Natural killer cell treated with Interleukin-12 subunit alpha and Interleukin-12 subunit beta and Interleukin-15 and Interleukin-18, amount 100 ng/mL, for 72 hours (primary cell): ENCODE data around the gene OCSTAMP. TPM values are rescaled to one million over a fixed set of nuclear protein-coding genes. Genes with fewer than 3 reads are reported as not detected.

Source experiments
- ATAC-seq, 2 donors: fragments of 150-1000 bp; cut with Tn5 transposase in 1 of 2; sonication (Bioruptor Pico), chemical (Tn5 transposase) in 1 of 2; 2 replicates each; pipeline ENCODE4 v1.10.0; 2021
- DNase-seq: peaks from one replicate; pipeline ENCODE4 v3.0.0; 2022; ENCODE audit warnings: low spot score
- H3K27ac Mint-ChIP-seq, 2 donors: 1 replicate in 1 of 2; 2 replicates in 1 of 2; pipeline ENCODE4 v1.8.0; 2022; ENCODE audit warnings: mixed read lengths in 2 of 2, mild to moderate bottlenecking in 1 of 2, moderate library complexity in 1 of 2
- H3K27me3 Mint-ChIP-seq, 2 donors: 1 replicate in 1 of 2; 2 replicates in 1 of 2; pipeline ENCODE4 v1.8.0; 2022; ENCODE audit warnings: mixed read lengths in 2 of 2
- H3K36me3 Mint-ChIP-seq: one replicate; pipeline ENCODE4 v1.8.0; 2022; ENCODE audit warnings: mixed read lengths
- H3K4me1 Mint-ChIP-seq, 2 donors: 1 replicate in 1 of 2; 2 replicates in 1 of 2; pipeline ENCODE4 v1.8.0; 2022; ENCODE audit warnings: low read depth in 2 of 2, mixed read lengths in 2 of 2, mild to moderate bottlenecking in 1 of 2
- H3K4me3 Mint-ChIP-seq: one replicate; pipeline ENCODE4 v1.8.0; 2022; ENCODE audit warnings: mixed read lengths
- H3K9me3 Mint-ChIP-seq: 2 replicates; pipeline ENCODE4 v1.8.0; 2022; ENCODE audit warnings: mixed read lengths
- total RNA-seq, 2 donors: library from RNA; stranded (reverse); gene quantifications; one replicate each; pipeline ENCODE4 v1.2.3, GENCODE V29; 2022

The OCSTAMP gene
- total RNA-seq, 2 donors from 2014 or later: 0.31 TPM; not detected in 1

DNA sequence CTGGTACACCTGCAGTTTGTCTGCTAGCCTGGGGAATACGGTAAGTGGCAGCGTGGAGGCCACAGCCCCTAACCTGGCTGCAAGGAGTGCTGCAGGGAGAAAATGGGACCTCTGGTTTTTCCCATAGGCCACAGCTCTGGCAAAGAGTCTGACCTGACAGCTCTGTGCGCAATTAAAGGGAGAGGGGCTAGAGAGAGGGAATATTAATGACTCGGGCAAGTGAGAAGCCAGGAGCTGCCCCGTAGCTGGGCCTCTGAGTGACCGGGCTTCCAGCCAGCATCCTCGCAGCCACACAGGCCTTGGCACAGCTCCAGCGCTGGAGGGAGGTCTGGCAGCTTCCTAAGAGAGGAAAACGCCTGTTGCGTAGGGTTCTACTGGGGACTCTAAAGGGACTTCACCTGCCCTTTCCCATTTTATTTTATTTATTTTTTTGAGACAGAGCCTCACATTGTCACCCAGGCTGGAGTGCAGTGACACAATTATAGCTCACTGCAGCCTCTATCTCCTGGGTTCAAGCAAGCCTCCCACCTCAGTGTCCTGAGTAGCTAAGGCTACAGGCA is 18.2 kb upstream of the OCSTAMP start:
- peaks cover 7 to 11% of the 10 kb centered on the region in 2 donors for H3K27me3 Mint-ChIP-seq
- H3K9me3 Mint-ChIP-seq: no peaks in the 10 kb centered on the region
- no peak for ATAC-seq
- no peak for DNase-seq
- H3K4me3 Mint-ChIP-seq: no peak overlapping the region
- H3K27ac Mint-ChIP-seq: no peak overlapping the region
- peaks cover 10 to 16% of the 10 kb centered on the region in 2 donors for H3K4me1 Mint-ChIP-seq
- no peaks in the 10 kb centered on the region for H3K36me3 Mint-ChIP-seq

DNA sequence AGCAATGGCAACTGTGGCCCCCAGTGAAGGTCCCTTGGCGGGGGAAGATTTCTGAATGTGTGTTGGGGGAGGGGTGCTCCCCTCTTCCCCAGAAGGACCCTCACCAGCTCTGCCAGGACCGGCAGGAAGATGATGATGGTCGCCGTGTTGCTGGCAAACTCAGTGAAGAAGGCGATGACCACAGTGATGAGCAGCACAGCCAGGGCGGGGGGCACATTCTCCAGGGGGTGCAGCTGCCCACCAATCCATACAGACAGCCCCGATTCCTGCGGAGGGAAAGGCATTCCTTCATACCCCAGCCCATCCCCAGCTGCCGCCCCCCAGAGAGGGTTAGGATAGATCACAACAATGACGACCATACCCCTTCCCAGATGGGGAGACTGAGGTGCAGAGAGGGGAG is 15.7 kb upstream of the OCSTAMP start:
- Mint-ChIP-seq H3K27ac (no peak overlapping the region), H3K36me3 (no peaks in the 10 kb centered on the region), H3K4me3 (no peak overlapping the region), H3K4me1 (peaks cover 7 to 8% of the 10 kb centered on the region in 2 donors), H3K27me3 (peaks cover 0 to 3% of the 10 kb centered on the region in 2 donors), H3K9me3 (no peaks in the 10 kb centered on the region)
- ATAC-seq (no peak), DNase-seq (no peak)

DNA sequence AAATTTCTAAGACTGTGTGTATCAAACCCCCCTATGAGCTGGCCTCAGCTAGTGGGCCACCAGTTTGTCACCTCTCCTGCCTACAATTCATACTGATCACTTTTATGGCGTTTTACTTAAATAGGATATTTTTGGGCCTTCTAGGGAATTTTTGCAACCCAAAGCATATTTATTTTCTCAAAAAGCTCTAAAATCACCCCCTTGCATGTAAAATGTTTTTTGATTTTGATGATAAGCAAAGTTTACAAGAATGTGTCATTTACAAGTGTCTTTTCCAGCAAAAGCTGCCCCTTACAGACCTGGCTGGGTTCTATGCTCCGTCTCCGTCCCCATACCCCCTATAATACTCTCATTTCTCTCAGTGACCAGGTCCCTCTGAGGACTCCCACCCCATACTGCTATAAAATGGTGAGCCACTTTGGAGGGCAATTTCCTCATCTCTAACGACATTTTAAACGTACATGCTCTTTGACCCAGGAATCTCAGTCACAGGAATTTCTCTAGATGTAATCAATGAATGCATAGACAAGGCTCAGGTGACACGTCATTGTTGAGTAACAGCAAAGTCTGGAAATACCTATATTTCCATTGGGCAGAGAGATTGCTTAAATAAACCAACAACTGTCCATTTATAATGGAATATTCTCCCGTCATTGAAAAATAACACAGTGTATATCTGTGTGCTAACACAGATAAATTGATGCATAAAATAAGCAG is 13.9 kb upstream of the OCSTAMP start:
- Mint-ChIP-seq H3K27me3 (peaks cover 0 to 3% of the 10 kb centered on the region in 2 donors), H3K4me1 (peaks cover 19 to 24% of the 10 kb centered on the region in 2 donors), H3K27ac (no peak overlapping the region), H3K4me3 (no peak overlapping the region), H3K9me3 (no peaks in the 10 kb centered on the region), H3K36me3 (no peaks in the 10 kb centered on the region)
- ATAC-seq (no peak), DNase-seq (no peak)

GRCh38 chr20:46563860-46564221 is 13.4 kb upstream of the OCSTAMP start:
- Mint-ChIP-seq H3K27ac (no peak overlapping the region), H3K4me3 (no peak overlapping the region), H3K36me3 (no peaks in the 10 kb centered on the region), H3K9me3 (no peaks in the 10 kb centered on the region), H3K4me1 (peaks cover 19 to 25% of the 10 kb centered on the region in 2 donors), H3K27me3 (peaks cover 0 to 3% of the 10 kb centered on the region in 2 donors)
- DNase-seq: no peak
- ATAC-seq: no peak

GRCh38 chr20:46563170-46563859 is 12.9 kb upstream of the OCSTAMP start:
- Mint-ChIP-seq H3K36me3 (no peaks in the 10 kb centered on the region), H3K4me1 (peaks cover 20 to 28% of the 10 kb centered on the region in 2 donors), H3K27me3 (peaks cover 0 to 3% of the 10 kb centered on the region in 2 donors), H3K27ac (no peak overlapping the region), H3K9me3 (no peaks in the 10 kb centered on the region), H3K4me3 (no peak overlapping the region)
- ATAC-seq: no peak
- no peak for DNase-seq

GRCh38 chr20:46562373-46563169 is 12.1 kb upstream of the OCSTAMP start:
- no peaks in the 10 kb centered on the region for H3K9me3 Mint-ChIP-seq
- peaks cover 25 to 32% of the 10 kb centered on the region in 2 donors for H3K4me1 Mint-ChIP-seq
- H3K27me3 Mint-ChIP-seq: peaks cover 0 to 1% of the 10 kb centered on the region in 2 donors
- H3K36me3 Mint-ChIP-seq: no peaks in the 10 kb centered on the region
- no peak overlapping the region for H3K4me3 Mint-ChIP-seq
- peak; percentile 66 to 77 for ATAC-seq
- DNase-seq: peak; percentile 81
- no peak overlapping the region for H3K27ac Mint-ChIP-seq

DNA sequence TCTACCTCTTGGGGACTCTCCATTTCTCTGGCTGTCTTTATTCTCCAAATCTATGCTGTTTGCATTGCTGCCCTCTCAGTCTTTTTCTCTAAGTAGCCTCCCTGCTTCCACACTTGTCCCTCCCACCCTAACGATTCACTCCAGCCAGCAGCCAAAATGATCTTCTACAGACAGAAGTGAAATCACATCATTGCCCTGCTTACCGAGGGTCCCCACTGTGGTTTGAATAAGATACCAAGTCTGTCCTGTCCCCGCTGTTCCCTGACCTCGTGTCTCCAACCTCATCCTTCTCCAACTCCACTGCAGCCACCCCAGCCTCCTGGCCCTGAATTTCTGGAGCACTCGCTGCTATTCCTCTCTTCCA is 11.5 kb upstream of the OCSTAMP start:
- DNase-seq (no peak), ATAC-seq (no peak)
- H3K4me3 Mint-ChIP-seq: no peak overlapping the region

DNA sequence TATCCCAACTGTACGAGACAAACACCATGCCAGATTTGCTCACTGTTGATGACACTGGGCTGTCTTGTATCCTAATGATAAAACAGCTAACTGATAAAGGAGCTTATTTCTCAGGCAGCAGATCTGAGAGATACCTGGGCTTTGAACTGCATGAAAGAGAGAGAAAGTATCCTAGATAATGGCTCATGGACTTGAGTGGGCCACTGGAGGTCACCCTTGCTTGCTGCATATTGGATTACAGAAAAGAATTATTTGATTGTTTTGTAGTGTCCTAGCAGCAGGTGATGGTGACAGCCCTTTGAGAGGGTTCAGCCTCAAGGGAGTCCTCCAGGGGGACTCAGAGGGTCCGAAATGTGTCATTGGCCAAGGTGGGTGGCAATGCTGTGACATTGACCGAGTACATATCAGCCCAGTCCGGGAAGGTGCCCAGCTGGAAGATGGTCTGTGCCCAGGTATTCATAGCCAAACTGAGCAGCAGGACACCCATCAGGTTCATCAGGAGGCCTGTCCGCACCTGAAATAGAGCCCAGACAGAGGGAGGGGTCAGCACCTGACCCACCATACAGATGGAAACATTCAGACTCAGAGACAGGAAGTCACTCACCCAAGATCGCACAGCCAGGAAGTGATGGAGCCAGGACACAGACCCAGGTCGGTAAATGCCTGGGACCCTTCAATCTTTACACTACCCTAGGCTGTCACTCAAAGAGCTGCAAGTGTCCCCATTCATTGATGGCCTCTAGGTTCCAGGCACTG is 9.4 kb upstream of the OCSTAMP start:
- Mint-ChIP-seq H3K27me3 (no peaks in the 10 kb centered on the region), H3K4me3 (no peak overlapping the region), H3K9me3 (no peaks in the 10 kb centered on the region), H3K4me1 (peaks cover 25 to 45% of the 10 kb centered on the region in 2 donors), H3K36me3 (no peaks in the 10 kb centered on the region), H3K27ac (peak overlapping the region in 1 of 2 donors; percentile 80)
- ATAC-seq: no peak
- no peak for DNase-seq

More for the DNA sequence above, 11.5 kb upstream of the OCSTAMP start:
- H3K36me3 Mint-ChIP-seq: no peaks in the 10 kb centered on the region
- H3K9me3 Mint-ChIP-seq: no peaks in the 10 kb centered on the region
- H3K27me3 Mint-ChIP-seq: no peaks in the 10 kb centered on the region
- no peak overlapping the region for H3K27ac Mint-ChIP-seq
- H3K4me1 Mint-ChIP-seq: peaks cover 25 to 35% of the 10 kb centered on the region in 2 donors

DNA sequence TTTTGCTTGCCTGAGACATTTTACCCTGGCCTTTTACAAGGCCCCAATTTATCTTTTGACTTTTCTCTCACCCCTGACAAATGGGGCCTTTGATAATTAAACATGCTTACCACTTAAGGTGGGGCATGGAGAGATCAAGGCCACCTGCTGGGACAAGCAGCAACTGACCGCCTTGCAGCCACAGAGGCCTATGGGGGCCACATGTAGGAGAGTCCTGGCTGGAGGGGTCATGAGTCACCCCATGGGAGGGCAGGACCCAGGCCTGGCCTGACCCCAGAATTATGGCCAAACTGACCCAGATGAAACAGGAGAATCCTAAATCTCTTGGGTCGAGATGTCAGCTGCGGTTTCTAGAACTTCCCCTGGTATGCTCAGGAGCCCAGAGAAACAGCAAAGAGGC is 8.5 kb upstream of the OCSTAMP start:
- no peaks in the 10 kb centered on the region for H3K9me3 Mint-ChIP-seq
- H3K36me3 Mint-ChIP-seq: no peaks in the 10 kb centered on the region
- no peaks in the 10 kb centered on the region for H3K27me3 Mint-ChIP-seq
- H3K4me1 Mint-ChIP-seq: peaks cover 25 to 48% of the 10 kb centered on the region in 2 donors
- no peak overlapping the region for H3K4me3 Mint-ChIP-seq
- DNase-seq (no peak), ATAC-seq (no peak)
- peak overlapping the region in 1 of 2 donors; percentile 80 for H3K27ac Mint-ChIP-seq

- Mint-ChIP-seq H3K36me3 (no peaks in the 10 kb centered on the region), H3K4me1 (peaks cover 25 to 51% of the 10 kb centered on the region in 2 donors), H3K27me3 (no peaks in the 10 kb centered on the region), H3K4me3 (no peak overlapping the region), H3K9me3 (no peaks in the 10 kb centered on the region), H3K27ac (peak overlapping the region in 1 of 2 donors; percentile 80)
- ATAC-seq (peak; percentile 60 to 84), DNase-seq (peak; percentile 64)
Measured at GRCh38 chr20:46558511-46558959, 8.1 kb upstream of the OCSTAMP start.

DNA sequence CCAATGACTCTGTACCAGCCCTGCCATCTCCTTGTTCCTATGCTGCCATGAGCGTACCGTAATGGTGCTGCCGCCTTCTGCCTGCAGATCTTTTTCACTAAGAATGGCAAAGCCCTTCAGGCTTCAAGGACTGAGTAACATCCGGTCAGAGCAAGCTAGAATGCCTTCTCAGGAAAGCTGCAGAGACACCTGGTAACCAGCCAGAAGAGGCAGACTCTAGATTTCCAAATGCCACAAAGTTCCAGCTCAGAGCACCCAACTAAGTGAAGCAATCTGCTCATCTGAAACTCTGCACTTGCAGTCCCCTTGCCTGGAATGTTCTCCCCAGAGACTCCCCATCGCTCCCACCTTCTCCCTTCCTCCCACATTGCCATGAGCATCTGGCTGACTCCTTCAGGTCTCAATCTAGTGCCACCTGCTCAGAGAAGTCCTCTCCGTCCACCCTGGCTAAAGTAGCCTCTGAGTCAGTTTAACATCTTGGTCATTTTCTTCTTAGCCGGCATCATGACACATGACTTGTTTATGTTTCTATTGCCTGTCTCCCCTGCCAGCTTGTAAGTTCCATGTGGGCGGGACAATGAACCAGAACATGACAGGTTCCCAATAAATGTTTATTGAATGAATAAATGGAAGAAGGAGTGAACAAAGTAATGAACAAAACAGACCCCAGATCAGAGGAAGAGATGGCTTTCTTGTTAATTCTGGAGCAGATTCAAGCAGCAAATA is 6.9 kb upstream of the OCSTAMP start:
- no peak for DNase-seq
- Mint-ChIP-seq H3K36me3 (no peaks in the 10 kb centered on the region), H3K4me3 (no peak overlapping the region), H3K27ac (peak overlapping the region; percentile 7 to 80), H3K9me3 (no peaks in the 10 kb centered on the region), H3K4me1 (peaks cover 36 to 62% of the 10 kb centered on the region in 2 donors), H3K27me3 (no peaks in the 10 kb centered on the region)
- no peak for ATAC-seq

GRCh38 chr20:46555370-46555956 is 5.0 kb upstream of the OCSTAMP start:
- no peak for DNase-seq
- no peaks in the 10 kb centered on the region for H3K27me3 Mint-ChIP-seq
- H3K9me3 Mint-ChIP-seq: no peaks in the 10 kb centered on the region
- no peak for ATAC-seq
- H3K27ac Mint-ChIP-seq: peak overlapping the region in 1 of 2 donors; percentile 71
- H3K4me3 Mint-ChIP-seq: no peak overlapping the region
- H3K36me3 Mint-ChIP-seq: no peaks in the 10 kb centered on the region
- peaks cover 43 to 64% of the 10 kb centered on the region in 2 donors for H3K4me1 Mint-ChIP-seq
